ENCODE data around the gene ADIPOR2. TPM values are rescaled to one million over a fixed set of nuclear protein-coding genes. Genes with fewer than 3 reads are reported as not detected.

Gene ADIPOR2
- total and polyA plus RNA-seq, 2 donors (not counting 1 experiment from before 2014, with no cell fraction given), result 9.2 to 35.9 TPM

DNA sequence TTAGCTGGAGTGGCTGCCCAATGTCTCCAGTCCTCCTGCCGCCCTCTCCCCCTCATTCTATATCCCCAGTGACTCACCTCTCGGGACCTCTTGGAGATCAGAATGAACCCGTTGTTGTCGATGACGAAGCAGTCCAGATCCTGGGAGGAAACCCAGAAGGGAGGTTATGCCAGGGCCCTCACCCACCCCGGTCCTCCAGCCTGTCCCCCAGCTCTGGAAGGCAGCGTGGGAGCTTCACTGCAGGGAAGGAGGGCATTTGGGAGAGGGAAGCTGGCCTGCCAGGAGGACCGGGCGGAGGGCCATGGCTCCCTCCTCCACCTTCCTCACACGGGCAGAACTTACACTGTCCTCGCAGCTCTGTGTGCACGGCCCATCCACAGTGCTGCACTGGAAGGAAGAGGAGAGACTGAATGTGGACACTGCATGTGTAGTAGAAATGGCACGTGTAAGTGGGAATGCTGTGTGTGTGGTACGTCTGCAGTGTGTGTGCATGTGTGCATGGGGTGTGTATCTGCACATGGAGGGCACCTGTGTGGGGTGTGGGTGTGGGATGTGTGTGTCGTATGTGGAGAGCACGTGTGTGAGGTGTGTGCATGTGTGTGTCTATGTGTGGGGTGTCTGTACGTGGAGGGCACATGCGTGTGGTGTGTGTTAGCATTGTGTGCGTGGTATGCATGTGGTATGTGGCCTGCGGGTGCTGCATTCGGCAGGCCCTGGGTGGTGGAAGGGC is 119.5 kb downstream of the ADIPOR2 start:
- intact Hi-C loops (cut with micrococcal nuclease), result no loop called here
- H3K9me3 ChIP-seq (ENCODE audit: control extremely low read depth in 1 of 3, control insufficient read depth in 2 of 3, insufficient read depth in 1 of 3, low read length in 2 of 3), result peaks cover 0 to 3% (median 0%) of the 10 kb centered on the region in 3 donors
- H3K27me3 ChIP-seq (replicated peaks in 1 of 4; ENCODE audit: control extremely low read depth in 1 of 4, control insufficient read depth in 3 of 4, insufficient read depth in 4 of 4, low read length in 3 of 4), result no peaks in the 10 kb centered on the region
- H3K27me3 Mint-ChIP-seq, result peaks cover 9% of the 10 kb centered on the region
- H3K9ac ChIP-seq (ENCODE audit: low read length), result no peak overlapping the region
- POLR2A ChIA-PET, result no interaction called here
- H3K4me2 ChIP-seq (replicated peaks; ENCODE audit: low read depth, low read length, poor library complexity, severe bottlenecking), result no peak overlapping the region
- no peaks in the 10 kb centered on the region for H3K4me1 ChIP-seq (ENCODE audit: control insufficient read depth in 2 of 2, insufficient read depth in 2 of 2, low read length in 2 of 2)
- H3K36me3 ChIP-seq (replicated peaks in 1 of 2; ENCODE audit: control extremely low read depth in 1 of 2, control insufficient read depth in 1 of 2, extremely low read depth in 1 of 2, insufficient read depth in 2 of 2, low read length in 1 of 2), result no peaks in the 10 kb centered on the region
- CTCF ChIA-PET, result interaction anchor here (1.4 kb wide), 1 partner anchor 139 kb away, joined by 3 read pairs; no protein-coding TSS in a partner anchor
- no peak overlapping the region for H3K27ac Mint-ChIP-seq
- no peak for ATAC-seq (ENCODE audit: low read depth)
- H3K4me3 ChIP-seq (ENCODE audit: control extremely low read depth in 1 of 5, extremely low read depth in 1 of 5, insufficient read depth in 1 of 5, low read depth in 2 of 5, low read length in 4 of 5), result no peak overlapping the region
- H3K79me2 ChIP-seq (ENCODE audit: control insufficient read depth, insufficient read depth, low read length), result no peaks in the 10 kb centered on the region
- no peak overlapping the region for H2AFZ ChIP-seq (ENCODE audit: insufficient read depth, low read depth, low read length, poor library complexity, severe bottlenecking)
- 95% methylated on average over 17 of the region's 21 CpGs for WGBS (ENCODE audit: insufficient coverage)
- H3K9me3 Mint-ChIP-seq (ENCODE audit: insufficient read depth), result no peaks in the 10 kb centered on the region
- no peak for TF ChIP-seq CTCF (IDR thresholded peaks at IDR 0.05)
- H4K20me1 ChIP-seq (ENCODE audit: control insufficient read depth, insufficient read depth, low read length, poor library complexity, severe bottlenecking), result no peaks in the 10 kb centered on the region
- H3K4me1 Mint-ChIP-seq, result peaks cover 4% of the 10 kb centered on the region
- no peak overlapping the region for H3K4me3 Mint-ChIP-seq
- no peak overlapping the region for H3K27ac ChIP-seq (ENCODE audit: low read length in 2 of 2)
- no peak for DNase-seq

- DNase-seq (no peak), ATAC-seq (ENCODE audit: low read depth) (no peak)
- Histone ChIP-seq H4K20me1 (ENCODE audit: control insufficient read depth, insufficient read depth, low read length, poor library complexity, severe bottlenecking) (no peaks in the 10 kb centered on the region), H3K27me3 (replicated peaks in 1 of 4; ENCODE audit: control extremely low read depth in 1 of 4, control insufficient read depth in 3 of 4, insufficient read depth in 4 of 4, low read length in 3 of 4) (no peaks in the 10 kb centered on the region), H3K36me3 (replicated peaks in 1 of 2; ENCODE audit: control extremely low read depth in 1 of 2, control insufficient read depth in 1 of 2, extremely low read depth in 1 of 2, insufficient read depth in 2 of 2, low read length in 1 of 2) (no peaks in the 10 kb centered on the region), H3K4me1 (ENCODE audit: control insufficient read depth in 2 of 2, insufficient read depth in 2 of 2, low read length in 2 of 2) (no peaks in the 10 kb centered on the region), H3K9me3 (ENCODE audit: control extremely low read depth in 1 of 3, control insufficient read depth in 2 of 3, insufficient read depth in 1 of 3, low read length in 2 of 3) (peaks cover 0 to 3% (median 0%) of the 10 kb centered on the region in 3 donors), H3K9ac (ENCODE audit: low read length) (no peak overlapping the region), H3K4me3 (ENCODE audit: control extremely low read depth in 1 of 5, extremely low read depth in 1 of 5, insufficient read depth in 1 of 5, low read depth in 2 of 5, low read length in 4 of 5) (no peak overlapping the region), H3K4me2 (replicated peaks; ENCODE audit: low read depth, low read length, poor library complexity, severe bottlenecking) (no peak overlapping the region), H2AFZ (ENCODE audit: insufficient read depth, low read depth, low read length, poor library complexity, severe bottlenecking) (no peak overlapping the region), H3K79me2 (ENCODE audit: control insufficient read depth, insufficient read depth, low read length) (no peaks in the 10 kb centered on the region), H3K27ac (ENCODE audit: low read length in 2 of 2) (no peak overlapping the region)
- no peak overlapping the region for H3K4me3 Mint-ChIP-seq
- H3K27me3 Mint-ChIP-seq, result peaks cover 13% of the 10 kb centered on the region
- H3K9me3 Mint-ChIP-seq (ENCODE audit: insufficient read depth), result no peaks in the 10 kb centered on the region
- intact Hi-C loops (cut with micrococcal nuclease), result no loop called here
- 96% methylated on average over 9 of the region's 10 CpGs for whole genome bisulfite sequencing (ENCODE audit: insufficient coverage)
- ChIA-PET POLR2A (no interaction called here), CTCF (interaction anchor here (1.4 kb wide), 1 partner anchor 138 kb away, joined by 3 read pairs; no protein-coding TSS in a partner anchor)
- TF ChIP-seq EZH2 (IDR thresholded peaks at IDR 0.05; ENCODE audit: borderline replicate concordance, insufficient read depth, low read depth, low read length, poor library complexity, severe bottlenecking), result no peak
- no peak for TF ChIP-seq CTCF (IDR thresholded peaks at IDR 0.05)
- H3K27ac Mint-ChIP-seq, result no peak overlapping the region
- peaks cover 3% of the 10 kb centered on the region for H3K4me1 Mint-ChIP-seq
These were observed 120.0 kb downstream of the ADIPOR2 start for GRCh38 chr12:1810931-1811280.

Measured in B cell (primary cell).